Measurements from ENCODE around the gene SLC10A3.

The SLC10A3 gene

DNA sequence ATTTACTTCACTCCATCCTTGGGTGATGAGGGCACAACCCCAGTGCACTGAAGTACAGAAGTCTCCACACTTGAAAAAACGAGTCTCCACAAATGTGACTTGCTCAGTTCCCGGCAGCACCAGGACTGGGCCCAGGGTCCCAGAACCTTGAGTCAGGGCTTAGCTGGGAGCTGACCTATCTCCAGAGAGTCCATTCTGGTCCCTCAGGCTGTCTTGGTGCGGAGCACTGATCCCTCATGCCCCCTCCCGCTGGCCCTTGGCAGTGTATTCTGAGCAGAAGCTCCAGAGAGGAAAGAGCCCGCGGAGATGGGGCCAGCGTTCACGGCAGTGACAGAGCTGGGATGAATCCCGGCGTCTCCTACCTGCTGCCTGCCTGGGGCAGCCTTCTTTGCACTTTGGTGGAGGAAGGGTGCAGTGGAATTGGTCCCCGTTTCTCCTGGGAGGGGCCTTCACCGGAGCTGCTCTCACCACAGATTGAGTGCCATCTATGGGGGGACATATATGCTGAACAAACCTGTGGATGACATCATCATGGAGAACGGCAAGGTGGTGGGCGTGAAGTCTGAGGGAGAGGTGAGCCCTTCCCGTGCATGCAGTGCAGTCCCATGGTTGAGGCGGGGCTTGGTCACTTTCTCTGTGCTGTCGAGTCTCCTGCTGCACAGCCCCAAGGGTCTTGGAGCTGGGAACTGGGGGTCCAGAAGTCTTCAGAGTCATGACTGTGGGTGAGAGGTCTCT is 49.6 kb downstream of the SLC10A3 start:
- no peak for DNase-seq (ENCODE audit: low read depth in 2 of 2)

GRCh38 chrX:154439841-154440240 is 50.6 kb downstream of the SLC10A3 start:
- no peak for DNase-seq (ENCODE audit: low read depth in 2 of 2)

GRCh38 chrX:154437971-154438893 is 52.2 kb downstream of the SLC10A3 start:
- no peak for DNase-seq (ENCODE audit: low read depth in 2 of 2)
